ENCODE data around the gene CACNA1I.

The CACNA1I gene

GRCh38 chr22:39628563-39629080 is 58.1 kb downstream of the CACNA1I start:
- no peak for DNase-seq (ENCODE audit: low read depth)
- H3K4me3 ChIP-seq (ENCODE audit: low read depth, low read length) = no peak overlapping the region
- no peak for TF ChIP-seq CTCF (IDR thresholded peaks at IDR 0.05; ENCODE audit: low read depth, low read length)
- TF ChIP-seq POLR2A (IDR thresholded peaks at IDR 0.05; ENCODE audit: extremely low read depth, insufficient read length) = no peak
- TF ChIP-seq MYC (IDR thresholded peaks at IDR 0.05; ENCODE audit: low read depth, low read length) = no peak
- TF ChIP-seq MAX (IDR thresholded peaks at IDR 0.05; ENCODE audit: low read depth, low read length) = no peak

DNA sequence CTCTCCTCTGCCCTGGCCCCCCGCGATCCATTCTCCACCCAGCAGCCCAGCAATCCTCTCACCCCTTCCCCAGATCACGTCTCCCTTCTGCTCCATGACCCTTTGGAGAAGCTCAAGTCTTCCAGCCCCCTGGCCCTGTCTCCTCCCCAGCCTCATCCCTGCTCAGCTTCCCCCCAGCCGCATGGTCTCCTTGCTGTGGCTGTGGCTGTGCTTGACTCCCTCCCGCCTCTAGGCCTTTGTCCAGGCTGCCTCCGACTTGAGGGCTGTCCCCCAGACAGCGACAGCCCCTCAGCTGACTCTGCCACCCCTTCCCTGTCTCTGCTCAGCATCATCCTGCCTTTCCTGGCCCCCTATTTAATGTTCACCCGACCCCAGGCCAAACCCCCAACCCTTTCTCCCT is 59.3 kb downstream of the CACNA1I start:
- no peak overlapping the region for H3K4me3 ChIP-seq (ENCODE audit: low read depth, low read length)
- no peak for DNase-seq (ENCODE audit: low read depth)
- TF ChIP-seq MYC (IDR thresholded peaks at IDR 0.05; ENCODE audit: low read depth, low read length) (no peak), CTCF (IDR thresholded peaks at IDR 0.05; ENCODE audit: low read depth, low read length) (no peak), MAX (IDR thresholded peaks at IDR 0.05; ENCODE audit: low read depth, low read length) (no peak), POLR2A (IDR thresholded peaks at IDR 0.05; ENCODE audit: extremely low read depth, insufficient read length) (no peak)

GRCh38 chr22:39630721-39631120 is 60.2 kb downstream of the CACNA1I start:
- DNase-seq (ENCODE audit: low read depth) = no peak
- no peak overlapping the region for H3K4me3 ChIP-seq (ENCODE audit: low read depth, low read length)
- TF ChIP-seq MAX (IDR thresholded peaks at IDR 0.05; ENCODE audit: low read depth, low read length) (no peak), CTCF (IDR thresholded peaks at IDR 0.05; ENCODE audit: low read depth, low read length) (no peak), MYC (IDR thresholded peaks at IDR 0.05; ENCODE audit: low read depth, low read length) (no peak), POLR2A (IDR thresholded peaks at IDR 0.05; ENCODE audit: extremely low read depth, insufficient read length) (no peak)

DNA sequence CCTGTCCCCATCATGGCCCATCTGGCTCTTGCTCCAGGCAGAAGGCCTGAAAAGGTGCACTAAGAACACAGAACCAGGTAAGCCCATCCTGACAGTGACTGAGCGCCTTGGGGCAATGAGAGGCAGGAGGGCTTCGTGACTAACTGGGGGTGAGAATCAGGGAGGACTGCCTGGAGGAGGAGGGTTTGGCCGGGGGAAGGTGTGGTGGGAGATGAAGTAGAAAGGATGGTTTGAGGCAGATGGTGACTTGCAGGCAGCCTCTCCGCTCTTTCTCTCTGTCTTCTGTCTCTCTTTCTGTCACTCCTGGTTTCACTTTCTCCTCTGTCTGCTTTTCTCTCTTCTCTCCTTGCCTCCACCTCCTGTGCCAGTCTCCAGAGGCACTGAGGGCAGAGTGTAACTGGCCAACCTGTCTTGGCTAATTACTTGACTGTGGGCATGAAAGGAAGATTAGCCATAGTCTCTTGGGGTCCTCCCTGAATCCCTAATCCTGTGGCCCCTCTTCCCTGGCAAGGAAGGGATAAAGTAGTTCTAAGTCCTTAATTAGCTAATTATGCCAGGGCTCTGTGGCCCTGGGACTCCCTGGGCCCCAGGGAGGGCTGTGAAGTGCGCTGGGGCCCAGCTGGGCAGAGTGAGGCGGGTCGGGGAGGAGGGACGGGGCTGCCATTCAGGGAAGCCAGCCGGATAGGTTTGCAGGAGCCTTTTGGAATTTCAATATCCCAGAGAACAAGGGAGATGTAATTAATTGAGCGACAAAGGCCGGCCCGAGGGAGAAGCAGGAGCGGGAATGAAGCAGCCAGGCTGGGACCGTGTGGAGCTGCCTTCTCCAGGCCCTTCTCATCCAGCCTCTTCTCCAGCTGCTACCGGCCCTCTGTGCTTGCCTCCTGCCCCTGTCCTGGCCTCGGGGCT is 61.1 kb downstream of the CACNA1I start:
- DNase-seq (ENCODE audit: low read depth) = no peak
- no peak for TF ChIP-seq MAX (IDR thresholded peaks at IDR 0.05; ENCODE audit: low read depth, low read length)
- TF ChIP-seq POLR2A (IDR thresholded peaks at IDR 0.05; ENCODE audit: extremely low read depth, insufficient read length) = no peak
- no peak for TF ChIP-seq CTCF (IDR thresholded peaks at IDR 0.05; ENCODE audit: low read depth, low read length)
- no peak for TF ChIP-seq MYC (IDR thresholded peaks at IDR 0.05; ENCODE audit: low read depth, low read length)
- no peak overlapping the region for H3K4me3 ChIP-seq (ENCODE audit: low read depth, low read length)

DNA sequence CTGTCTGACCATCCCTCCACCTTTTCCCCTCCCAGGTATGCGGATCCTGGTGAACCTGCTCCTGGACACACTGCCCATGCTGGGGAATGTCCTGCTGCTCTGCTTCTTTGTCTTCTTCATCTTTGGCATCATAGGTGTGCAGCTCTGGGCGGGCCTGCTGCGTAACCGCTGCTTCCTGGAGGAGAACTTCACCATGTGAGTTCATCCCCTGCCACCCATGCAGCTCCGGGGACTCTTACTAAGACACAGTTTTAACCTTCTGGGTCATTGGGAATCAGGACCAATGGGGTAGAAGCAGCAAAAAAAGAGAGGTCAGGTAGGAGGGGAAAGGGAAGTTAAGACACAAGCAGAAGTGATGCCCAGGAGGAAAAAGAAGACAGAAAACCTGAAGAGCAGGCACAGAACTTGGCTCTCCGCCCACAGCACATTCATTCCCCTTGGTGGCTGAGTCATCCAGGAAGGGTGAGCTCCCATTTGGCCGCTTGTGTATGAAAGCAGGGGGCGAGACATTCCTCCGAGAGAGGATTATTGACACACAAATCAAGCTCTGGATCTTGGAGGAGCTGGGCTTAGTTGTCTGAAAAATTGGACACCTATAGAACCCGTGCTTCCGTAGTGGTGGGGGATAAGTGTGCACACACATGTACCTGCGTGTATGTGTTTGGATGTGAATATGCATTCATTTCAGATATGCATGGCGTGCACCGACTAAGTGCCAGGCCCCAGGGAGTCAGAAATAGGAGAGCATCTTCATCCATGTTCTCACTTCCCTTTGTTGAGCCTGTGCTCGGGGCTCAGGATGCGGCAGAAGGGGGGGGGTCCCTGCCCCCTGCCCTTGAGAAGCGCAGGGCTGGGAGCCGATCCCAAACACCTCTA is 64.2 kb downstream of the CACNA1I start:
- DNase-seq (ENCODE audit: low read depth) = peak; percentile 52
- no peak for TF ChIP-seq MAX (IDR thresholded peaks at IDR 0.05; ENCODE audit: low read depth, low read length)
- TF ChIP-seq CTCF (IDR thresholded peaks at IDR 0.05; ENCODE audit: low read depth, low read length) = no peak
- no peak for TF ChIP-seq MYC (IDR thresholded peaks at IDR 0.05; ENCODE audit: low read depth, low read length)
- H3K4me3 ChIP-seq (ENCODE audit: low read depth, low read length) = no peak overlapping the region
